GM21576 (cell line): Measurements from ENCODE around the gene TSKS.

Experiments used
- ATAC-seq: cut with Tn5 transposase; IDR thresholded peaks from one replicate; pipeline ENCODE4 v1.9.1; 2021; ENCODE audit warnings: mild to moderate bottlenecking, moderate library complexity; ENCODE audit not compliant: unreplicated experiment

The TSKS gene

GRCh38 chr19:49718991-49719390, 44.1 kb downstream of the TSKS start:
- ATAC-seq: no peak

- ATAC-seq: no peak
These were observed 44.6 kb downstream of the TSKS start for GRCh38 chr19:49718511-49718910.

- no peak for ATAC-seq
These were observed 47.0 kb downstream of the TSKS start for GRCh38 chr19:49716154-49716553.

- ATAC-seq: no peak
These were observed 49.8 kb downstream of the TSKS start for GRCh38 chr19:49713236-49713845.

GRCh38 chr19:49712397-49712859, 50.7 kb downstream of the TSKS start:
- ATAC-seq: no peak

GRCh38 chr19:49710372-49710951, 52.6 kb downstream of the TSKS start:
- no peak for ATAC-seq

- no peak for ATAC-seq
These were observed 57.2 kb downstream of the TSKS start for GRCh38 chr19:49705919-49706318.

GRCh38 chr19:49704888-49705642, 58.0 kb downstream of the TSKS start:
- ATAC-seq: no peak

GRCh38 chr19:49701271-49701786, 61.8 kb downstream of the TSKS start:
- no peak for ATAC-seq

- no peak for ATAC-seq
These were observed 62.5 kb downstream of the TSKS start for GRCh38 chr19:49700563-49700962.

GRCh38 chr19:49699364-49699763, 63.7 kb downstream of the TSKS start:
- no peak for ATAC-seq

- ATAC-seq: no peak
These were observed 66.2 kb downstream of the TSKS start for GRCh38 chr19:49696865-49697264.

- no peak for ATAC-seq
These were observed 67.0 kb downstream of the TSKS start for GRCh38 chr19:49696115-49696514.

GRCh38 chr19:49692147-49692506, 71.0 kb downstream of the TSKS start:
- ATAC-seq: no peak

GRCh38 chr19:49691243-49692146, 71.6 kb downstream of the TSKS start:
- no peak for ATAC-seq

- ATAC-seq: no peak
These were observed 72.4 kb downstream of the TSKS start, which contains the start of gene CPT1C for GRCh38 chr19:49690656-49691242. Gene CPT1C (plus strand): TSS chr19:49691116. CDS start chr19:49692253, 1,137 bp downstream.

GRCh38 chr19:49690079-49690655, 72.9 kb downstream of the TSKS start:
- no peak for ATAC-seq
